HEK293 (cell line): Measurements from ENCODE around the gene VKORC1.

Source experiments
- CTCF ChIA-PET: fragments of 350-600 bp; formaldehyde crosslinking; extraction: SDS; loops from one replicate; lab custom pipeline; 2021; ENCODE audit warnings: antibody characterized with exemption; lab: Yijun Ruan, JAX
- POLR2A ChIA-PET: fragments of 300-600 bp; formaldehyde crosslinking; extraction: SDS; loops from one replicate; lab custom pipeline; 2020; ENCODE audit warnings: antibody characterized with exemption, inconsistent platforms; lab: Yijun Ruan, JAX
- H3K27ac ChIP-seq: fragments of 200-500 bp; sonication (Bioruptor generic); 2 replicates; pipeline ENCODE4 v1.5.1; 2014; ENCODE audit warnings: low read depth, low read length, control low read depth, inconsistent platforms; ENCODE audit errors: extremely low read depth
- H3K36me3 ChIP-seq, 2 experiments: fragments of 200-500 bp in 1 of 2; sonication (Bioruptor generic) in 1 of 2; 1 replicate in 1 of 2; 2 replicates in 1 of 2; pipeline ENCODE4 v1.5.1; 2014 to 2017; ENCODE audit warnings: inconsistent platforms in 2 of 2, low read length in 2 of 2; ENCODE audit not compliant: control insufficient read depth in 2 of 2, insufficient read depth in 1 of 2
- H3K4me1 ChIP-seq: fragments of 200-500 bp; sonication (Bioruptor generic); 2 replicates; pipeline ENCODE4 v1.5.1; 2014; ENCODE audit warnings: mild to moderate bottlenecking, low read length, inconsistent platforms; ENCODE audit not compliant: control insufficient read depth, insufficient read depth
- H3K4me3 ChIP-seq: 2 replicates; pipeline ENCODE4 v1.5.1; 2011; ENCODE audit warnings: low read depth, mild to moderate bottlenecking, control low read depth, low read length, moderate library complexity
- H3K9me3 ChIP-seq: fragments of 200-500 bp; sonication (Bioruptor generic); 2 replicates; pipeline ENCODE4 v1.5.1; 2014; ENCODE audit warnings: low read depth, low read length, inconsistent platforms; ENCODE audit not compliant: control insufficient read depth, insufficient read depth
- BCL11A ChIP-seq: fragments of 450-650 bp; formaldehyde crosslinking; IDR thresholded peaks from 2 replicates; pipeline ENCODE4 v1.5.1; 2016; ENCODE audit warnings: low read depth, missing biosample characterization, missing genetic modification characterization
- GLI2 ChIP-seq: fragments of 450-650 bp; formaldehyde crosslinking; IDR thresholded peaks from 2 replicates; pipeline ENCODE4; 2017; ENCODE audit warnings: missing biosample characterization, missing genetic modification characterization, low read depth, borderline replicate concordance
- KLF1 ChIP-seq: fragments of 450-650 bp; formaldehyde crosslinking; IDR thresholded peaks from 2 replicates; pipeline ENCODE4 v1.5.1; 2016; ENCODE audit warnings: missing biosample characterization, missing genetic modification characterization
- KLF16 ChIP-seq: fragments of 450-650 bp; formaldehyde crosslinking; IDR thresholded peaks from 2 replicates; pipeline ENCODE4 v1.5.1; 2017; ENCODE audit warnings: missing biosample characterization, missing genetic modification characterization
- KLF8 ChIP-seq: fragments of 450-650 bp; formaldehyde crosslinking; IDR thresholded peaks from 2 replicates; pipeline ENCODE4 v1.5.1; 2016; ENCODE audit warnings: missing biosample characterization, missing genetic modification characterization
- OVOL3 ChIP-seq: fragments of 450-650 bp; formaldehyde crosslinking; IDR thresholded peaks from 2 replicates; pipeline ENCODE4 v1.5.1; 2016; ENCODE audit warnings: missing biosample characterization, missing genetic modification characterization
- SP7 ChIP-seq: fragments of 450-650 bp; formaldehyde crosslinking; IDR thresholded peaks from 2 replicates; pipeline ENCODE4 v1.5.1; 2016; ENCODE audit warnings: missing biosample characterization, missing genetic modification characterization
- TRIM28 ChIP-seq: IDR thresholded peaks from 2 replicates; pipeline ENCODE4 v1.6.1; 2011; ENCODE audit warnings: low read length, control low read depth, borderline replicate concordance
- ZBTB17 ChIP-seq: fragments of 450-650 bp; formaldehyde crosslinking; IDR thresholded peaks from 2 replicates; pipeline ENCODE4 v1.5.1; 2016; ENCODE audit warnings: missing biosample characterization, missing genetic modification characterization
- ZFP69B ChIP-seq: fragments of 450-650 bp; formaldehyde crosslinking; IDR thresholded peaks from 2 replicates; pipeline ENCODE4 v1.5.1; 2016; ENCODE audit warnings: missing biosample characterization, missing genetic modification characterization
- ZIC2 ChIP-seq: fragments of 450-650 bp; formaldehyde crosslinking; IDR thresholded peaks from 2 replicates; pipeline ENCODE4 v1.5.1; 2016; ENCODE audit warnings: missing biosample characterization, missing genetic modification characterization
- ZNF10 ChIP-seq: fragments of 450-650 bp; formaldehyde crosslinking; IDR thresholded peaks from 2 replicates; pipeline ENCODE4 v1.5.1; 2017; ENCODE audit warnings: missing biosample characterization, missing genetic modification characterization
- ZNF2 ChIP-seq: fragments of 450-650 bp; formaldehyde crosslinking; IDR thresholded peaks from 2 replicates; pipeline ENCODE4 v1.5.1; 2016; ENCODE audit warnings: missing biosample characterization, missing genetic modification characterization
- ZNF335 ChIP-seq: fragments of 450-650 bp; formaldehyde crosslinking; conservative IDR thresholded peaks from 2 replicates; pipeline ENCODE4 v1.5.1; 2016; ENCODE audit warnings: missing biosample characterization, missing genetic modification characterization
- ZNF354C ChIP-seq: fragments of 450-650 bp; formaldehyde crosslinking; IDR thresholded peaks from 2 replicates; pipeline ENCODE4 v1.5.1; 2016; ENCODE audit warnings: missing biosample characterization, missing genetic modification characterization, low read depth, borderline replicate concordance
- ZNF473 ChIP-seq: fragments of 450-650 bp; formaldehyde crosslinking; IDR thresholded peaks from 2 replicates; pipeline ENCODE4 v1.5.1; 2017; ENCODE audit warnings: missing biosample characterization, missing genetic modification characterization
- ZNF501 ChIP-seq: fragments of 450-650 bp; formaldehyde crosslinking; IDR thresholded peaks from 2 replicates; pipeline ENCODE4 v1.5.1; 2016; ENCODE audit warnings: missing biosample characterization, missing genetic modification characterization
- ZNF610 ChIP-seq: fragments of 450-650 bp; formaldehyde crosslinking; IDR thresholded peaks from 2 replicates; pipeline ENCODE4 v1.5.1; 2016; ENCODE audit warnings: missing biosample characterization, missing genetic modification characterization, borderline replicate concordance
- ZNF629 ChIP-seq: fragments of 450-650 bp; formaldehyde crosslinking; IDR thresholded peaks from 2 replicates; pipeline ENCODE4 v1.5.1; 2017; ENCODE audit warnings: missing biosample characterization, missing genetic modification characterization
- ZNF658 ChIP-seq: fragments of 450-650 bp; formaldehyde crosslinking; IDR thresholded peaks from 2 replicates; pipeline ENCODE4; 2016; ENCODE audit warnings: missing biosample characterization, missing genetic modification characterization
- ZNF76 ChIP-seq: fragments of 450-650 bp; formaldehyde crosslinking; IDR thresholded peaks from 2 replicates; pipeline ENCODE4; 2016; ENCODE audit warnings: low read depth, missing biosample characterization, missing genetic modification characterization, borderline replicate concordance
- ZNF843 ChIP-seq: fragments of 450-650 bp; formaldehyde crosslinking; IDR thresholded peaks from 2 replicates; pipeline ENCODE4 v1.5.1; 2016; ENCODE audit warnings: missing biosample characterization, missing genetic modification characterization
- ZSCAN16 ChIP-seq: fragments of 450-650 bp; formaldehyde crosslinking; IDR thresholded peaks from 2 replicates; pipeline ENCODE4 v1.5.1; 2016; ENCODE audit warnings: missing biosample characterization, missing genetic modification characterization
- TF ChIP-seq, protein P1 (sequence below): fragments of 450-650 bp; formaldehyde crosslinking; IDR thresholded peaks from 2 replicates; pipeline ENCODE4 v1.5.1; 2016; ENCODE audit warnings: missing biosample characterization, missing genetic modification characterization
- TF ChIP-seq, protein P2 (sequence below): fragments of 450-650 bp; formaldehyde crosslinking; optimal IDR thresholded peaks from 2 replicates; pipeline ENCODE3; 2016; ENCODE audit warnings: missing biosample characterization, mild to moderate bottlenecking, missing genetic modification characterization
- TF ChIP-seq, protein P3 (sequence below): fragments of 450-650 bp; formaldehyde crosslinking; IDR thresholded peaks from 2 replicates; pipeline ENCODE4 v1.5.1; 2016; ENCODE audit warnings: missing biosample characterization, missing genetic modification characterization
- TF ChIP-seq, protein P4 (sequence below): fragments of 450-650 bp; formaldehyde crosslinking; IDR thresholded peaks from 2 replicates; pipeline ENCODE4 v1.5.1; 2016; ENCODE audit warnings: missing biosample characterization, missing genetic modification characterization
- TF ChIP-seq, protein P5 (sequence below): fragments of 450-650 bp; formaldehyde crosslinking; conservative IDR thresholded peaks from 2 replicates; pipeline ENCODE4 v1.5.1; 2016; ENCODE audit warnings: low read depth, missing biosample characterization, missing genetic modification characterization
- TF ChIP-seq, protein P6 (sequence below): fragments of 450-650 bp; formaldehyde crosslinking; IDR thresholded peaks from 2 replicates; pipeline ENCODE4 v1.5.1; 2016; ENCODE audit warnings: missing biosample characterization, missing genetic modification characterization

Gene VKORC1

DNA sequence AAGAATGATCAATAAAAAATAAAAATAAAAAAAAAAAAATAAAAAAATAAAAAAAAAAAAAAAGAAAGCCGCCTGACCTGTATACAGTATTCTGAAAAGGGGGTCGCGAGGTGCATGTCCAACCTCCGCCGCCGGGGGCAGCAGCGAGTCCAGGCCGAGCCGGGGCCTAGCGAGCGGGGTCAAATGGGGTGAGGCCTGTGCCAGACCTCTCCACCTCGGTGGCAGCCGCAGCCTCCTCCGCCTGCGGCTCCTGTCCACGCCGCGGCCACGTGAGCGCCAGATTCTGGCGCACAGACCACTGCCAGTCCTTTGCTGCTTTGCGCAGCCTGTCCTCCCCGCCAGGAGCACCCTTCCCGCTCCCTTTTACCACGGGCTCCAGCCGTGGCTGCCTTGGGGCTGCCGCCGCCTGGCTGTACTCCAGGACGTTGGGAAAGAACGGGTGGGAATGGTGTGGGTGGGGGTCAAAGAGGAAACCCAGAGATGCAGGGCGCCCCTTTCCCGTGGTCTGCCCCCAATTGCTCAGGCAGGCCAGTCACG lies 11.1 kb upstream of the VKORC1 start:
- ChIA-PET POLR2A (no interaction called here), CTCF (no interaction called here)
- H3K4me1 ChIP-seq, result no peaks in the 10 kb centered on the region; the same call in none of the 2 replicates
- H3K4me3 ChIP-seq, result no peak overlapping the region
- H3K27ac ChIP-seq, result peak overlapping the region; percentile 70
- H3K9me3 ChIP-seq, result no peaks in the 10 kb centered on the region
- peaks cover 0 to 15% of the 10 kb centered on the region in 2 experiments; a peak in 1 of 3 replicates for H3K36me3 ChIP-seq
- TF ChIP-seq GLI2 (tag by site-specific recombination), result no peak
- TF ChIP-seq ZNF843, result peak; percentile 49; the same call in 1 of the 2 replicates
- TF ChIP-seq BCL11A (tag by site-specific recombination), result peak; percentile 72; the same call in 1 of the 2 replicates
- TF ChIP-seq, protein P1, sequence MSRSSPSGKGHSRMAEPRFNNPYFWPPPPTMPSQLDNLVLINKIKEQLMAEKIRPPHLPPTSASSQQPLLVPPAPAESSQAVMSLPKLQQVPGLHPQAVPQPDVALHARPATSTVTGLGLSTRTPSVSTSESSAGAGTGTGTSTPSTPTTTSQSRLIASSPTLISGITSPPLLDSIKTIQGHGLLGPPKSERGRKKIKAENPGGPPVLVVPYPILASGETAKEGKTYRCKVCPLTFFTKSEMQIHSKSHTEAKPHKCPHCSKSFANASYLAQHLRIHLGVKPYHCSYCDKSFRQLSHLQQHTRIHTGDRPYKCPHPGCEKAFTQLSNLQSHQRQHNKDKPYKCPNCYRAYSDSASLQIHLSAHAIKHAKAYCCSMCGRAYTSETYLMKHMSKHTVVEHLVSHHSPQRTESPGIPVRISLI (tag by site-specific recombination), result peak; percentile 69
- peak; percentile 75 for TF ChIP-seq SP7 (tag by site-specific recombination)
- TF ChIP-seq KLF16, result 0 out of 2 replicates have a peak, but pooled peaks have one; percentile 18
- no peak for TF ChIP-seq ZNF658 (tag by site-specific recombination)
- peak; percentile 32; the same call in 1 of the 2 replicates for TF ChIP-seq ZNF76 (tag by site-specific recombination)
- no peak for TF ChIP-seq ZNF473 (tag by site-specific recombination)
- TF ChIP-seq ZSCAN16 (tag by site-specific recombination), result no peak
- no peak for TF ChIP-seq OVOL3 (tag by site-specific recombination)
- peak; percentile 95 for TF ChIP-seq ZNF335
- TF ChIP-seq, protein P2, sequence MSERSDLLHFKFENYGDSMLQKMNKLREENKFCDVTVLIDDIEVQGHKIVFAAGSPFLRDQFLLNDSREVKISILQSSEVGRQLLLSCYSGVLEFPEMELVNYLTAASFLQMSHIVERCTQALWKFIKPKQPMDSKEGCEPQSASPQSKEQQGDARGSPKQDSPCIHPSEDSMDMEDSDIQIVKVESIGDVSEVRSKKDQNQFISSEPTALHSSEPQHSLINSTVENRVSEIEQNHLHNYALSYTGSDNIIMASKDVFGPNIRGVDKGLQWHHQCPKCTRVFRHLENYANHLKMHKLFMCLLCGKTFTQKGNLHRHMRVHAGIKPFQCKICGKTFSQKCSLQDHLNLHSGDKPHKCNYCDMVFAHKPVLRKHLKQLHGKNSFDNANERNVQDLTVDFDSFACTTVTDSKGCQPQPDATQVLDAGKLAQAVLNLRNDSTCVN (tag by site-specific recombination), result peak; percentile 50
- no peak for TF ChIP-seq ZIC2 (tag by site-specific recombination)
- peak; percentile 56; the same call in 1 of the 2 replicates for TF ChIP-seq ZNF629 (tag by site-specific recombination)
- TF ChIP-seq, protein P3, sequence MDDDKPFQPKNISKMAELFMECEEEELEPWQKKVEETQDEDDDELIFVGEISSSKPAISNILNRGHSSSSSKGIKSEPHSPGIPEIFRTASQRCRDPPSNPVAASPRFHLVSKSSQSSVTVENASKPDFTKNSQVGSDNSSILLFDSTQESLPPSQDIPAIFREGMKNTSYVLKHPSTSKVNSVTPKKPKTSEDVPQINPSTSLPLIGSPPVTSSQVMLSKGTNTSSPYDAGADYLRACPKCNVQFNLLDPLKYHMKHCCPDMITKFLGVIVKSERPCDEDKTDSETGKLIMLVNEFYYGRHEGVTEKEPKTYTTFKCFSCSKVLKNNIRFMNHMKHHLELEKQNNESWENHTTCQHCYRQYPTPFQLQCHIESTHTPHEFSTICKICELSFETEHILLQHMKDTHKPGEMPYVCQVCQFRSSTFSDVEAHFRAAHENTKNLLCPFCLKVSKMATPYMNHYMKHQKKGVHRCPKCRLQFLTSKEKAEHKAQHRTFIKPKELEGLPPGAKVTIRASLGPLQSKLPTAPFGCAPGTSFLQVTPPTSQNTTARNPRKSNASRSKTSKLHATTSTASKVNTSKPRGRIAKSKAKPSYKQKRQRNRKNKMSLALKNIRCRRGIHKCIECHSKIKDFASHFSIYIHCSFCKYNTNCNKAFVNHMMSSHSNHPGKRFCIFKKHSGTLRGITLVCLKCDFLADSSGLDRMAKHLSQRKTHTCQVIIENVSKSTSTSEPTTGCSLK (tag by site-specific recombination), result no peak
- TF ChIP-seq, protein P4, sequence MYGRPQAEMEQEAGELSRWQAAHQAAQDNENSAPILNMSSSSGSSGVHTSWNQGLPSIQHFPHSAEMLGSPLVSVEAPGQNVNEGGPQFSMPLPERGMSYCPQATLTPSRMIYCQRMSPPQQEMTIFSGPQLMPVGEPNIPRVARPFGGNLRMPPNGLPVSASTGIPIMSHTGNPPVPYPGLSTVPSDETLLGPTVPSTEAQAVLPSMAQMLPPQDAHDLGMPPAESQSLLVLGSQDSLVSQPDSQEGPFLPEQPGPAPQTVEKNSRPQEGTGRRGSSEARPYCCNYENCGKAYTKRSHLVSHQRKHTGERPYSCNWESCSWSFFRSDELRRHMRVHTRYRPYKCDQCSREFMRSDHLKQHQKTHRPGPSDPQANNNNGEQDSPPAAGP (tag by site-specific recombination), result peak; percentile 43; the same call in 1 of the 2 replicates
- 0 out of 2 replicates have a peak, but pooled peaks have one; percentile 31 for TF ChIP-seq ZNF610 (tag by site-specific recombination)
- TF ChIP-seq ZNF354C, result no peak
- TF ChIP-seq, protein P5, sequence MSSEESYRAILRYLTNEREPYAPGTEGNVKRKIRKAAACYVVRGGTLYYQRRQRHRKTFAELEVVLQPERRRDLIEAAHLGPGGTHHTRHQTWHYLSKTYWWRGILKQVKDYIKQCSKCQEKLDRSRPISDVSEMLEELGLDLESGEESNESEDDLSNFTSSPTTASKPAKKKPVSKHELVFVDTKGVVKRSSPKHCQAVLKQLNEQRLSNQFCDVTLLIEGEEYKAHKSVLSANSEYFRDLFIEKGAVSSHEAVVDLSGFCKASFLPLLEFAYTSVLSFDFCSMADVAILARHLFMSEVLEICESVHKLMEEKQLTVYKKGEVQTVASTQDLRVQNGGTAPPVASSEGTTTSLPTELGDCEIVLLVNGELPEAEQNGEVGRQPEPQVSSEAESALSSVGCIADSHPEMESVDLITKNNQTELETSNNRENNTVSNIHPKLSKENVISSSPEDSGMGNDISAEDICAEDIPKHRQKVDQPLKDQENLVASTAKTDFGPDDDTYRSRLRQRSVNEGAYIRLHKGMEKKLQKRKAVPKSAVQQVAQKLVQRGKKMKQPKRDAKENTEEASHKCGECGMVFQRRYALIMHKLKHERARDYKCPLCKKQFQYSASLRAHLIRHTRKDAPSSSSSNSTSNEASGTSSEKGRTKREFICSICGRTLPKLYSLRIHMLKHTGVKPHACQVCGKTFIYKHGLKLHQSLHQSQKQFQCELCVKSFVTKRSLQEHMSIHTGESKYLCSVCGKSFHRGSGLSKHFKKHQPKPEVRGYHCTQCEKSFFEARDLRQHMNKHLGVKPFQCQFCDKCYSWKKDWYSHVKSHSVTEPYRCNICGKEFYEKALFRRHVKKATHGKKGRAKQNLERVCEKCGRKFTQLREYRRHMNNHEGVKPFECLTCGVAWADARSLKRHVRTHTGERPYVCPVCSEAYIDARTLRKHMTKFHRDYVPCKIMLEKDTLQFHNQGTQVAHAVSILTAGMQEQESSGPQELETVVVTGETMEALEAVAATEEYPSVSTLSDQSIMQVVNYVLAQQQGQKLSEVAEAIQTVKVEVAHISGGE (tag by site-specific recombination), result no peak
- TF ChIP-seq ZFP69B (tag by site-specific recombination), result peak; percentile 29; the same call in 1 of the 2 replicates
- no peak for TF ChIP-seq ZNF501 (tag by site-specific recombination)
- peak; percentile 27; the same call in 1 of the 2 replicates for TF ChIP-seq KLF1 (tag by site-specific recombination)
- TF ChIP-seq, protein P6, sequence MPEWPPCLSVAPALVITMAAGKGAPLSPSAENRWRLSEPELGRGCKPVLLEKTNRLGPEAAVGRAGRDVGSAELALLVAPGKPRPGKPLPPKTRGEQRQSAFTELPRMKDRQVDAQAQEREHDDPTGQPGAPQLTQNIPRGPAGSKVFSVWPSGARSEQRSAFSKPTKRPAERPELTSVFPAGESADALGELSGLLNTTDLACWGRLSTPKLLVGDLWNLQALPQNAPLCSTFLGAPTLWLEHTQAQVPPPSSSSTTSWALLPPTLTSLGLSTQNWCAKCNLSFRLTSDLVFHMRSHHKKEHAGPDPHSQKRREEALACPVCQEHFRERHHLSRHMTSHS (tag by site-specific recombination), result no peak
- TF ChIP-seq ZBTB17, result no peak
- TF ChIP-seq ZNF10, result no peak
- TF ChIP-seq TRIM28, result no peak
- peak; percentile 32; the same call in 1 of the 2 replicates for TF ChIP-seq KLF8
- TF ChIP-seq ZNF2, result peak; percentile 67; the same call in 1 of the 2 replicates
